ENCODE data around the gene ZNF276. TPM values are rescaled to one million over a fixed set of nuclear protein-coding genes. Genes with fewer than 3 reads are reported as not detected.

The ZNF276 gene
- total RNA-seq, 1 experiment from 2014 or later, result 30.6 TPM

DNA sequence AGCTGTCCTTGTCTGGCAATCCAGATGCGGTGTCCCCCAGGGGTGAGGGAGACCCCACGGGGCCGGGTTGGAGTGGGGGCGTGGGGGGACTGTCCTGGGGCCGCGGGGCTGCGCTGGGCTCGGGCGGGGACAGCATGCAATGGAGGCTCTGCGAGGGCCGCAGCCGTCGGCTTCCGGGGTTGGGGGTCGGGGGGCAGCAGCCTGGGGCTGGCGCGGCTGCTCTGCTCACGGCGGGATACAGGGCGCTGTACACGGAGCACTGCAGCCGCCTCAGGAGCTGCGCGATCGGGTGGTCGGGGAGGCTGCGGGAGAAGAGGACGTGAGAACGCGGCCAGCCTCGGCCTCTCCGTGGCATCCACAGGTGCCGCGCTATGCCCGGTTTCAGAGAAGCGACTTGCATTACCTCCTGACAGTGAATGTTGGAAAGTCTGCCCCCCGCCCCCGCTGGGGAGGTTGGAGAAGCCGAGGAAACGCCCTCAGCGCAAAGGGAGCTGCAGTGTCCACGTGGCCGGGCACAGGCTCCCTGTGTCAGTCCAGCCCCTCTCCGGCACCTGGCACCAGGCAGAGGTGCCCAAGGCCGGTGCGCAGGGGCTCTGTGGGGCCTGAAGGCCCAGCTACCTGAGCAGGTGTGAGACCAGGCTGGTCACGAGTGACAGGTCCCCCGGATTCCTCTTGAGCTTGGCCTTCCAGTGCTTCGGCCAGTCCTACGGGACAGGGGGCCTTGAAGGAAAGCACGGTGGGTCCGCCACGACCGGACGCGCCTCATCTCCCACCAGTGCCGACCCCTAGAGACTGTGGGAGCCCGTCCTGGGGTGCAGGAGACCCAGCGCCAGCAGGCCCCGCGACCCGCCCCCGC lies 10.4 kb upstream of the ZNF276 start:
- TF ChIP-seq, protein P1, sequence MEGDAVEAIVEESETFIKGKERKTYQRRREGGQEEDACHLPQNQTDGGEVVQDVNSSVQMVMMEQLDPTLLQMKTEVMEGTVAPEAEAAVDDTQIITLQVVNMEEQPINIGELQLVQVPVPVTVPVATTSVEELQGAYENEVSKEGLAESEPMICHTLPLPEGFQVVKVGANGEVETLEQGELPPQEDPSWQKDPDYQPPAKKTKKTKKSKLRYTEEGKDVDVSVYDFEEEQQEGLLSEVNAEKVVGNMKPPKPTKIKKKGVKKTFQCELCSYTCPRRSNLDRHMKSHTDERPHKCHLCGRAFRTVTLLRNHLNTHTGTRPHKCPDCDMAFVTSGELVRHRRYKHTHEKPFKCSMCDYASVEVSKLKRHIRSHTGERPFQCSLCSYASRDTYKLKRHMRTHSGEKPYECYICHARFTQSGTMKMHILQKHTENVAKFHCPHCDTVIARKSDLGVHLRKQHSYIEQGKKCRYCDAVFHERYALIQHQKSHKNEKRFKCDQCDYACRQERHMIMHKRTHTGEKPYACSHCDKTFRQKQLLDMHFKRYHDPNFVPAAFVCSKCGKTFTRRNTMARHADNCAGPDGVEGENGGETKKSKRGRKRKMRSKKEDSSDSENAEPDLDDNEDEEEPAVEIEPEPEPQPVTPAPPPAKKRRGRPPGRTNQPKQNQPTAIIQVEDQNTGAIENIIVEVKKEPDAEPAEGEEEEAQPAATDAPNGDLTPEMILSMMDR (IDR thresholded peaks at IDR 0.05; ENCODE audit: unreplicated experiment), result no peak
- peaks cover 66% of the 10 kb centered on the region for H3K36me3 Mint-ChIP-seq (ENCODE audit: insufficient read depth, unreplicated experiment)
- intact Hi-C loops (cut with micrococcal nuclease; ENCODE audit: unreplicated experiment), result no loop called here
- BruUV-seq (replicated peaks), result no TSS peak
- CTCF ChIA-PET, result interaction anchor here (0.6 to 1.3 kb wide), 2 partner anchors 16 to 152 kb away, joined by 3 read pairs; no protein-coding TSS in a partner anchor
- no peak overlapping the region for H3K4me3 Mint-ChIP-seq (ENCODE audit: low read depth, unreplicated experiment)
- H3K4me1 Mint-ChIP-seq (ENCODE audit: low read depth, unreplicated experiment), result no peaks in the 10 kb centered on the region
- H3K27ac Mint-ChIP-seq (ENCODE audit: unreplicated experiment), result no peak overlapping the region
- no peak for DNase-seq
- H3K9me3 Mint-ChIP-seq (ENCODE audit: low read depth, unreplicated experiment), result no peaks in the 10 kb centered on the region
- no peaks in the 10 kb centered on the region for H3K27me3 Mint-ChIP-seq (ENCODE audit: unreplicated experiment)

DNA sequence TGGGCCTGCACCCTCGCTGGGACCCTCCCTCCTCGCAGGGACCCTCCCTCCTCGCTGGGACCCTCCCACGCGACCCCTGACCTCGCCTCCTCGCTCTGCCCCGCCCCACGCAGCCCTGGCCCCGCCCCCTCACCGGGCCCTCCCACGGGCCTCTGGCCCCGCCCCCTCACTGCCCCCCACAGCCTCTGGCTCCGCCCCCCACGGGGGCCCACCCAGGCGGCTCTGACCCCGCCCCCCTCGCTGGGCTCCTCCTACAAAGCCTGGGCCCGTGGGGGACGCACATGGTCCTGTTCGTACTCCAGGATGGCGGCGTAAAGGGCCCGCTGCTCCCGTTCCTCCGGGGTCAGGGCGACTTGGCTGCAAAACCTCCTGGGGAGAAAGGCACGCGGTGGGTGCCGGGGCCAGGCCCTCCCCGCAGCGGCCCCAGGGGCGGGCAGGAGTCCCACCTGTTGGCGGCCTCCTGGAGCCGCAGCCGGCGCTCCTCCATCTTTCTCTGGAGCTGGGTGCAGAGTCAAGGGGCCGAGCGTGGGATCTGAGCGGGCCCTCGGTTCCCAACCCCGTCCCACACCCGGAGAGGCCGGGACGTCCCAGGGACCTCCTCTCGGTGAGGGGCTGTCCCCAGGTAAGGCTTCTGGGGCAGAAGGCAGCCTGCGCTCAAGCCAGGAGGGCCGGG lies 9.6 kb upstream of the ZNF276 start:
- TF ChIP-seq, protein P1 (IDR thresholded peaks at IDR 0.05; ENCODE audit: unreplicated experiment), result no peak
- peak overlapping the region; percentile 54 for H3K27ac Mint-ChIP-seq (ENCODE audit: unreplicated experiment)
- BruUV-seq (replicated peaks), result TSS peak; percentile 49
- intact Hi-C loops (cut with micrococcal nuclease; ENCODE audit: unreplicated experiment), result no loop called here
- CTCF ChIA-PET, result interaction anchor here (0.5 to 0.6 kb wide), 2 partner anchors 90 to 152 kb away, joined by 3 to 4 read pairs; no protein-coding TSS in a partner anchor
- H3K36me3 Mint-ChIP-seq (ENCODE audit: insufficient read depth, unreplicated experiment), result peaks cover 69% of the 10 kb centered on the region
- DNase-seq, result peak; percentile 75
- no peaks in the 10 kb centered on the region for H3K4me1 Mint-ChIP-seq (ENCODE audit: low read depth, unreplicated experiment)
- H3K9me3 Mint-ChIP-seq (ENCODE audit: low read depth, unreplicated experiment), result no peaks in the 10 kb centered on the region
- H3K27me3 Mint-ChIP-seq (ENCODE audit: unreplicated experiment), result no peaks in the 10 kb centered on the region
- H3K4me3 Mint-ChIP-seq (ENCODE audit: low read depth, unreplicated experiment), result peak overlapping the region; percentile 76

DNA sequence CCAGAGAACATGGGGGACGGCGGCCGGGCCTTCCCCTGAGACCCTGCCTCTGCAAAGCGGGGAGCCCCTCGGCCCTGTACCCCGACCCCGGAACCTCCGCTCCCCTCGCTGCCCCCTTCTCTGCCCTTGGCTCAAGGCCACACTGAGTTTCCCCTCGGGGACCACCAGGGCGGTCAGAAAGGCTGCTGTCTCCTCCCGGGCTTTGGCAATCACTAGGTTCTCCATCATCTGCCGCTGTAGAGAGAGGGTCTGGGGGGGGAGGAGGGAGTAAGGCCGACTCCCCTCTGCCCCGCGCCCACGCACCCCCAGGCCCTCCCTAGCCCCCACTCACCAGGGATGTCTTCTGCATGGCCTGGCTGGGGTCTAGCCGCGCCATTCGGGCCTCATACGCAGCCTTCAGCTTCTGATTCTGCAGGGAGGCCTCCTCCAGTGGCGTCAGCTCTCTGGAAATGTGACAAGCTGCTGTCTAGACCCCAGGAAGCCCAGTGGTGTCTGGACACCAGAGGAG lies 9.0 kb upstream of the ZNF276 start:
- Mint-ChIP-seq H3K27ac (ENCODE audit: unreplicated experiment) (peak overlapping the region; percentile 54), H3K4me3 (ENCODE audit: low read depth, unreplicated experiment) (peak overlapping the region; percentile 76), H3K9me3 (ENCODE audit: low read depth, unreplicated experiment) (no peaks in the 10 kb centered on the region), H3K4me1 (ENCODE audit: low read depth, unreplicated experiment) (peaks cover 3% of the 10 kb centered on the region), H3K36me3 (ENCODE audit: insufficient read depth, unreplicated experiment) (peaks cover 75% of the 10 kb centered on the region), H3K27me3 (ENCODE audit: unreplicated experiment) (no peaks in the 10 kb centered on the region)
- no peak for DNase-seq
- CTCF ChIA-PET, result interaction anchor here (0.5 kb wide), 1 partner anchor 89 kb away, joined by 4 read pairs; no protein-coding TSS in a partner anchor
- intact Hi-C loops (cut with micrococcal nuclease; ENCODE audit: unreplicated experiment), result no loop called here
- no TSS peak for BruUV-seq (replicated peaks)
- TF ChIP-seq, protein P1 (IDR thresholded peaks at IDR 0.05; ENCODE audit: unreplicated experiment), result no peak

DNA sequence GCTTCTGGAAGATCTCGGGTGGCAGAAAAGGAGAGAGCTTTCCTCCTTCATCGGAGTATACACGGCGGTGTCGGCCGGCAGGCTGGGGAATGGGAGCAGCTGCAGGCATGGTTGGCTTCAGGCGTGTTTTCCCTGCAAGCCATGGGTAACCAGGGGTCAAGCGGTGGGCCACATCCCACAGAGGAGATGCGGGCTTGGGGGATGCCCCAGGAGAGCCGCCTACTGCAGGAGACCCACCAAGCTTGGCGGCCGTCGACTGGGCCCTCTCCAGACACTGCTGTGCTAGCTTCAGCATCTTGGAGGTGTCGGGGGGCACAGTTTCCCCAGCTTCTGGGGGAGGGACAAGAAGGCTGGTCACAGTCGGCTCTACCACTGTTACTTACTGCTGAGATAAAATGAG lies 4.8 kb upstream of the ZNF276 start:
- intact Hi-C loops (cut with micrococcal nuclease; ENCODE audit: unreplicated experiment), result no loop called here
- H3K36me3 Mint-ChIP-seq (ENCODE audit: insufficient read depth, unreplicated experiment), result peaks cover 90% of the 10 kb centered on the region
- no peak for DNase-seq

More for the DNA sequence above, 4.8 kb upstream of the ZNF276 start:
- Mint-ChIP-seq H3K4me3 (ENCODE audit: low read depth, unreplicated experiment) (no peak overlapping the region), H3K27me3 (ENCODE audit: unreplicated experiment) (no peaks in the 10 kb centered on the region), H3K4me1 (ENCODE audit: low read depth, unreplicated experiment) (peaks cover 31% of the 10 kb centered on the region), H3K27ac (ENCODE audit: unreplicated experiment) (no peak overlapping the region), H3K9me3 (ENCODE audit: low read depth, unreplicated experiment) (no peaks in the 10 kb centered on the region)
- CTCF ChIA-PET, result interaction anchor here (1.4 kb wide), 1 partner anchor 10 kb away, joined by 3 read pairs; no protein-coding TSS in a partner anchor
- BruUV-seq (replicated peaks), result no TSS peak
- TF ChIP-seq, protein P1 (IDR thresholded peaks at IDR 0.05; ENCODE audit: unreplicated experiment), result no peak

All from Calu3 (cell line).